GM12878 (cell line): Measurements from ENCODE around the gene INPP5D. TPM values are rescaled to one million over a fixed set of nuclear protein-coding genes. Genes with fewer than 3 reads are reported as not detected.
A peak's percentile ranks its signal among the peaks of the same experiment; 100 is the strongest.

Experiments
- ASH2L ChIP-seq: fragments of 300-600, 200-600 bp; sonication (generic); IDR thresholded peaks from 2 replicates; pipeline ENCODE4 v1.6.1; 2017; ENCODE audit warnings: low read depth, mild to moderate bottlenecking, borderline replicate concordance
- CREB1 ChIP-seq: IDR thresholded peaks from 2 replicates; pipeline ENCODE4 v1.6.1; 2012; ENCODE audit warnings: low read depth, mild to moderate bottlenecking, inconsistent platforms
- EGR1 ChIP-seq, 2 experiments: IDR thresholded peaks; 1 replicate in 1 of 2; 2 replicates in 1 of 2; pipeline ENCODE4 v1.6.1; 2011 to 2012; ENCODE audit warnings: low read depth in 2 of 2, low read length in 2 of 2, borderline replicate concordance in 1 of 2, mild to moderate bottlenecking in 1 of 2, moderate library complexity in 1 of 2
- HSF1 ChIP-seq: fragments of 150-350 bp; IDR thresholded peaks from 2 replicates; pipeline ENCODE4 v1.6.1; 2014; ENCODE audit warnings: mild to moderate bottlenecking, low read depth, low read length
- IRF5 ChIP-seq: fragments of 450-650 bp; IDR thresholded peaks from 2 replicates; pipeline ENCODE4 v1.6.1; 2017; ENCODE audit warnings: borderline replicate concordance
- JUNB ChIP-seq: IDR thresholded peaks from 2 replicates; pipeline ENCODE4 v1.6.1; 2016; ENCODE audit warnings: antibody characterized with exemption, mild to moderate bottlenecking
- MYC ChIP-seq: IDR thresholded peaks from 2 replicates; pipeline ENCODE4 v1.6.1; 2011; ENCODE audit warnings: mild to moderate bottlenecking, low read length, moderate library complexity, inconsistent platforms; ENCODE audit not compliant: insufficient read depth, insufficient replicate concordance, insufficient read length, severe bottlenecking
- NRF1 ChIP-seq: conservative IDR thresholded peaks from 2 replicates; pipeline ENCODE4 v1.6.1; 2011; ENCODE audit warnings: mild to moderate bottlenecking, low read depth, low read length, improper control_type of control experiment
- RBBP5 ChIP-seq: fragments of 200-600 bp; sonication (generic); conservative IDR thresholded peaks from 2 replicates; pipeline ENCODE4 v1.6.1; 2016
- SMAD5 ChIP-seq: IDR thresholded peaks from 2 replicates; pipeline ENCODE4 v1.6.1; 2016; ENCODE audit warnings: antibody characterized with exemption, low read depth
- SREBF2 ChIP-seq: IDR thresholded peaks from 2 replicates; pipeline ENCODE4 v1.6.1; 2012; ENCODE audit warnings: mild to moderate bottlenecking, low read length
- TAF1 ChIP-seq: IDR thresholded peaks from 2 replicates; pipeline ENCODE4 v1.6.1; 2011; ENCODE audit warnings: mild to moderate bottlenecking, low read depth, low read length, borderline replicate concordance
- ZNF207 ChIP-seq: fragments of 450-650 bp; IDR thresholded peaks from 2 replicates; pipeline ENCODE4 v1.6.1; 2014; ENCODE audit warnings: antibody characterized with exemption, mild to moderate bottlenecking, borderline replicate concordance
- ZNF217 ChIP-seq: fragments of 450-650 bp; IDR thresholded peaks from 2 replicates; pipeline ENCODE4 v1.6.1; 2017; ENCODE audit warnings: antibody characterized with exemption, mild to moderate bottlenecking
- polyA plus RNA-seq, 11 experiments: library from polyadenylated mRNA; depleted of rRNA in 4 of 11; unstranded in 6 of 11; stranded (reverse) in 5 of 11; fragments of >200 nt; fragmentation: Nextera tagmentation in 4 of 11; fragmentation: Illumina TruSeq in 1 of 11; extraction: Ambion mirVana in 4 of 11; extraction: Trizol in 1 of 11; gene quantifications; 1 replicate in 1 of 11; 2 replicates in 10 of 11; pipeline versions ENCODE4 v1.2.1 to v1.2.3, GENCODE V29; 2011 to 2016; ENCODE audit warnings: inconsistent platforms in 2 of 11, missing spikeins in 2 of 11, low read depth in 1 of 11
- total RNA-seq, 4 experiments: library from RNA; depleted of rRNA in 3 of 4; stranded (reverse); fragments of >200 nt in 3 of 4; fragmentation: Illumina TruSeq in 1 of 4; extraction: Trizol in 1 of 4; gene quantifications; 2 replicates each; pipeline versions ENCODE4 v1.2.1 to v1.2.3, GENCODE V29; 2013 to 2021
- TF ChIP-seq, protein P1 (sequence below): IDR thresholded peaks from 2 replicates; pipeline ENCODE4 v1.6.1; 2011; ENCODE audit warnings: mild to moderate bottlenecking, low read depth, low read length, moderate library complexity; ENCODE audit not compliant: insufficient replicate concordance
- TF ChIP-seq, protein P2 (sequence below): fragments of 150-350 bp; IDR thresholded peaks from 2 replicates; pipeline ENCODE4 v1.6.1; 2016; ENCODE audit warnings: low read depth, low read length
- TF ChIP-seq, protein P3 (sequence below): fragments of 450-650 bp; IDR thresholded peaks from 2 replicates; pipeline ENCODE4 v1.6.1; 2017; ENCODE audit warnings: mild to moderate bottlenecking, moderate library complexity

The INPP5D gene
- total and polyA plus RNA-seq, 10 of the 15 experiments (the other 5 are each of a cell fraction or from before 2014, with no cell fraction given), result 11.8 to 139 (median 88.8) TPM

DNA sequence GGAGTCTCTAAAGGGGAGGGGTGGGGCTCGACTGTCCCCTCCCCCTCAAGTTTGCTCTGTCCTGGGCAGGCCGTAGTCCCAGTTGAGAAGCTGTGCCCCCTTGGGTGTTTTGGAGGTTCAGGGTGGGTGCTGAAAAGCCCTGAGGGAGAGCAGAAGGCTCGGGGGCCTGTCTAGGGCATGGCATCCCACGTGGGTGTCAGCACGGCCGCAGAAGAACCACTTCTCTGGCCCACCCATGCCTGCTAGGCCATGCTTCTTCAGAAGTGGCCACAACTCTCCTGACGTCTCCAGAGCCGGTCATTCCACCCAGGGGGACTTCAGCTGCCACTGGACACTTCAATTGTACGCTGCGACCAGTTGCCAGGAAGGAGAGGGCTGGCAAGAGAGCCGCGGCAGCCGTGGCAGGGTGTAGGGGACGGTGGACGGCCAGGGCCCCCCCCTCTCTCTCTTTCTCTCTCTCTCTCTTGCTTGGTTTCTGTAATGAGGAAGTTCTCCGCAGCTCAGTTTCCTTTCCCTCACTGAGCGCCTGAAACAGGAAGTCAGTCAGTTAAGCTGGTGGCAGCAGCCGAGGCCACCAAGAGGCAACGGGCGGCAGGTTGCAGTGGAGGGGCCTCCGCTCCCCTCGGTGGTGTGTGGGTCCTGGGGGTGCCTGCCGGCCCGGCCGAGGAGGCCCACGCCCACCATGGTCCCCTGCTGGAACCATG is at the start of gene INPP5D (continued):
- TF ChIP-seq, protein P1, sequence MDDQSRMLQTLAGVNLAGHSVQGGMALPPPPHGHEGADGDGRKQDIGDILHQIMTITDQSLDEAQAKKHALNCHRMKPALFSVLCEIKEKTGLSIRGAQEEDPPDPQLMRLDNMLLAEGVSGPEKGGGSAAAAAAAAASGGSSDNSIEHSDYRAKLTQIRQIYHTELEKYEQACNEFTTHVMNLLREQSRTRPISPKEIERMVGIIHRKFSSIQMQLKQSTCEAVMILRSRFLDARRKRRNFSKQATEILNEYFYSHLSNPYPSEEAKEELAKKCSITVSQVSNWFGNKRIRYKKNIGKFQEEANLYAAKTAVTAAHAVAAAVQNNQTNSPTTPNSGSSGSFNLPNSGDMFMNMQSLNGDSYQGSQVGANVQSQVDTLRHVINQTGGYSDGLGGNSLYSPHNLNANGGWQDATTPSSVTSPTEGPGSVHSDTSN, result no peak
- TF ChIP-seq ASH2L (no peak), SREBF2 (no peak), MYC (no peak), IRF5 (no peak), CREB1 (0 out of 2 replicates have a peak, but pooled peaks have one; percentile 46), JUNB (no peak), RBBP5 (no peak), NRF1 (no peak), EGR1 (IDR thresholded peaks at IDR 0.05; ENCODE audit: borderline replicate concordance in 1 of 2, low read depth in 2 of 2, low read length in 2 of 2) (peak in 1 of 2 experiments; percentile 69; a peak in 1 of 3 replicates), ZNF207 (no peak), HSF1 (no peak), TAF1 (peak; percentile 94), SMAD5 (peak; percentile 76; the same call in 1 of the 2 replicates), ZNF217 (no peak)
- TF ChIP-seq, protein P2, sequence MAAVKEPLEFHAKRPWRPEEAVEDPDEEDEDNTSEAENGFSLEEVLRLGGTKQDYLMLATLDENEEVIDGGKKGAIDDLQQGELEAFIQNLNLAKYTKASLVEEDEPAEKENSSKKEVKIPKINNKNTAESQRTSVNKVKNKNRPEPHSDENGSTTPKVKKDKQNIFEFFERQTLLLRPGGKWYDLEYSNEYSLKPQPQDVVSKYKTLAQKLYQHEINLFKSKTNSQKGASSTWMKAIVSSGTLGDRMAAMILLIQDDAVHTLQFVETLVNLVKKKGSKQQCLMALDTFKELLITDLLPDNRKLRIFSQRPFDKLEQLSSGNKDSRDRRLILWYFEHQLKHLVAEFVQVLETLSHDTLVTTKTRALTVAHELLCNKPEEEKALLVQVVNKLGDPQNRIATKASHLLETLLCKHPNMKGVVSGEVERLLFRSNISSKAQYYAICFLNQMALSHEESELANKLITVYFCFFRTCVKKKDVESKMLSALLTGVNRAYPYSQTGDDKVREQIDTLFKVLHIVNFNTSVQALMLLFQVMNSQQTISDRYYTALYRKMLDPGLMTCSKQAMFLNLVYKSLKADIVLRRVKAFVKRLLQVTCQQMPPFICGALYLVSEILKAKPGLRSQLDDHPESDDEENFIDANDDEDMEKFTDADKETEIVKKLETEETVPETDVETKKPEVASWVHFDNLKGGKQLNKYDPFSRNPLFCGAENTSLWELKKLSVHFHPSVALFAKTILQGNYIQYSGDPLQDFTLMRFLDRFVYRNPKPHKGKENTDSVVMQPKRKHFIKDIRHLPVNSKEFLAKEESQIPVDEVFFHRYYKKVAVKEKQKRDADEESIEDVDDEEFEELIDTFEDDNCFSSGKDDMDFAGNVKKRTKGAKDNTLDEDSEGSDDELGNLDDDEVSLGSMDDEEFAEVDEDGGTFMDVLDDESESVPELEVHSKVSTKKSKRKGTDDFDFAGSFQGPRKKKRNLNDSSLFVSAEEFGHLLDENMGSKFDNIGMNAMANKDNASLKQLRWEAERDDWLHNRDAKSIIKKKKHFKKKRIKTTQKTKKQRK, result no peak
- TF ChIP-seq, protein P3, sequence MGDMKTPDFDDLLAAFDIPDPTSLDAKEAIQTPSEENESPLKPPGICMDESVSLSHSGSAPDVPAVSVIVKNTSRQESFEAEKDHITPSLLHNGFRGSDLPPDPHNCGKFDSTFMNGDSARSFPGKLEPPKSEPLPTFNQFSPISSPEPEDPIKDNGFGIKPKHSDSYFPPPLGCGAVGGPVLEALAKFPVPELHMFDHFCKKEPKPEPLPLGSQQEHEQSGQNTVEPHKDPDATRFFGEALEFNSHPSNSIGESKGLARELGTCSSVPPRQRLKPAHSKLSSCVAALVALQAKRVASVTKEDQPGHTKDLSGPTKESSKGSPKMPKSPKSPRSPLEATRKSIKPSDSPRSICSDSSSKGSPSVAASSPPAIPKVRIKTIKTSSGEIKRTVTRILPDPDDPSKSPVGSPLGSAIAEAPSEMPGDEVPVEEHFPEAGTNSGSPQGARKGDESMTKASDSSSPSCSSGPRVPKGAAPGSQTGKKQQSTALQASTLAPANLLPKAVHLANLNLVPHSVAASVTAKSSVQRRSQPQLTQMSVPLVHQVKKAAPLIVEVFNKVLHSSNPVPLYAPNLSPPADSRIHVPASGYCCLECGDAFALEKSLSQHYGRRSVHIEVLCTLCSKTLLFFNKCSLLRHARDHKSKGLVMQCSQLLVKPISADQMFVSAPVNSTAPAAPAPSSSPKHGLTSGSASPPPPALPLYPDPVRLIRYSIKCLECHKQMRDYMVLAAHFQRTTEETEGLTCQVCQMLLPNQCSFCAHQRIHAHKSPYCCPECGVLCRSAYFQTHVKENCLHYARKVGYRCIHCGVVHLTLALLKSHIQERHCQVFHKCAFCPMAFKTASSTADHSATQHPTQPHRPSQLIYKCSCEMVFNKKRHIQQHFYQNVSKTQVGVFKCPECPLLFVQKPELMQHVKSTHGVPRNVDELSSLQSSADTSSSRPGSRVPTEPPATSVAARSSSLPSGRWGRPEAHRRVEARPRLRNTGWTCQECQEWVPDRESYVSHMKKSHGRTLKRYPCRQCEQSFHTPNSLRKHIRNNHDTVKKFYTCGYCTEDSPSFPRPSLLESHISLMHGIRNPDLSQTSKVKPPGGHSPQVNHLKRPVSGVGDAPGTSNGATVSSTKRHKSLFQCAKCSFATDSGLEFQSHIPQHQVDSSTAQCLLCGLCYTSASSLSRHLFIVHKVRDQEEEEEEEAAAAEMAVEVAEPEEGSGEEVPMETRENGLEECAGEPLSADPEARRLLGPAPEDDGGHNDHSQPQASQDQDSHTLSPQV, result no peak; the same call in 1 of the 2 replicates
